Cardiac fibroblast (primary cell): ENCODE measurements around the gene CFP.
A peak's percentile ranks its signal among the peaks of the same experiment; 100 is the strongest.

Source experiments
- DNase-seq, 2 donors: peaks; one replicate each; pipeline versions ENCODE4 v3.0.0 to v3.0.0-alpha.2; 2010; ENCODE audit warnings: low read depth in 2 of 2
- H3K4me3 ChIP-seq, 2 donors: replicated peaks in 1 of 2; 1 replicate in 1 of 2; 2 replicates in 1 of 2; pipeline ENCODE4 v1.5.1; 2011; ENCODE audit warnings: low read depth in 2 of 2, low read length in 2 of 2, mild to moderate bottlenecking in 2 of 2, moderate library complexity in 1 of 2
- CTCF ChIP-seq: IDR thresholded peaks from one replicate; pipeline ENCODE4 v1.5.1; 2011; ENCODE audit warnings: low read depth, mild to moderate bottlenecking, low read length, inconsistent platforms

CFP gene

GRCh38 chrX:47590984-47591383, 38.7 kb downstream of the CFP start:
- DNase-seq, result no peak
- no peak for TF ChIP-seq CTCF

GRCh38 chrX:47587906-47588735, 41.6 kb downstream of the CFP start:
- DNase-seq, result no peak
- no peak overlapping the region for H3K4me3 ChIP-seq
- TF ChIP-seq CTCF, result no peak

More at GRCh38 chrX:47590984-47591383, 38.7 kb downstream of the CFP start:
- no peak overlapping the region for H3K4me3 ChIP-seq

GRCh38 chrX:47587091-47587891, 42.4 kb downstream of the CFP start:
- peak; percentile 38 to 46 for DNase-seq
- no peak for TF ChIP-seq CTCF

DNA sequence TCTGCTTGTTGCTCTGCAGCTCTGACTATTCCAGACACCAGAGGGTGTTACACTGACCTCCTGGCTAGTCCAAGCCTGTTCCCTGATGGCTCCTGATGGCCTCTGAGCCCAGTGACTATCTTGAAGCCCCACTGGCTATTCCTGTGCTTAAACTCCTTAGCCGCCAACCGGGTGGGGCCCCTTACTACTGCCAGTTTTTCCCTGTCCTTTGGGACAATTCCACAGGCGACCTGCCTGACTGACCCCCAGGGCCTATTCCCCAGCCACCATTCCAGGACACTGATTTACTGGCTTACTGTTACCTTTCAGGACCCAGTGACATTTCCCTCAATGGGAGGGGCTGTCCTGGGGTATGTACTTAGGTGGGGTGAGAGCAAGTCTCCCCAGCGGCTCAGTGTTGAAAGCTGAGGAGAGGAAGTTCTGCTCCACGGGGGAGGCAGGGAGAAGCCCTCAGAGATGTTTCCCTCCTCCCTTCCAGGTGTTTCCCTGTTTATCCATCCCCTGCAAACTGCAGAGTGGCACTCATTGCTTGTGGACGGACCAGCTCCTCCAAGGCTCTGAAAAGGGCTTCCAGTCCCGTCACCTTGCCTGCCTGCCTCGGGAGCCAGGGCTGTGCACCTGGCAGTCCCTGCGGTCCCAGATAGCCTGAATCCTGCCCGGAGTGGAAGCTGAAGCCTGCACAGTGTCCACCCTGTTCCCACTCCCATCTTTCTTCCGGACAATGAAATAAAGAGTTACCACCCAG, 43.5 kb downstream of the CFP start:
- TF ChIP-seq CTCF, result no peak
- no peak for DNase-seq
- peak overlapping the region; percentile 67 to 74 for H3K4me3 ChIP-seq

More at GRCh38 chrX:47587091-47587891, 42.4 kb downstream of the CFP start:
- no peak overlapping the region for H3K4me3 ChIP-seq

DNA sequence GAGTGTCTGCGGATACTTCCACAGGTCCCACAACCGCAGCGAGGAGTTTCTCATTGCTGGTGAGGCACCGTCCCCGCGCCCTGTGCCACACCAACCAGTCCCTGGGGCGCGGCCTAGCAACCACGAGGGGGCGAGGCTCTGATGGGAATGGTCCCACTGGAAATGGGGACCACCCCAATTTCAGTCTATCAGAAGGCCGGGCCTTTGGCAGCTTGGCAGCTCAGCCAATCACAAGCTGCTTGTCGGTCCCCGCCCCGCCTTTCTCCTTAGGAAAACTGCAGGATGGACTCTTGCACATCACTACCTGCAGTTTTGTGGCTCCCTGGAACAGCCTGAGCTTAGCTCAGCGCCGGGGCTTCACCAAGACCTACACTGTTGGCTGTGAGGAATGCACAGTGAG, 44.5 kb downstream of the CFP start:
- no peak for TF ChIP-seq CTCF
- H3K4me3 ChIP-seq, result peak overlapping the region; percentile 67 to 74
- DNase-seq, result peak in 1 of 2 donors; percentile 50

DNA sequence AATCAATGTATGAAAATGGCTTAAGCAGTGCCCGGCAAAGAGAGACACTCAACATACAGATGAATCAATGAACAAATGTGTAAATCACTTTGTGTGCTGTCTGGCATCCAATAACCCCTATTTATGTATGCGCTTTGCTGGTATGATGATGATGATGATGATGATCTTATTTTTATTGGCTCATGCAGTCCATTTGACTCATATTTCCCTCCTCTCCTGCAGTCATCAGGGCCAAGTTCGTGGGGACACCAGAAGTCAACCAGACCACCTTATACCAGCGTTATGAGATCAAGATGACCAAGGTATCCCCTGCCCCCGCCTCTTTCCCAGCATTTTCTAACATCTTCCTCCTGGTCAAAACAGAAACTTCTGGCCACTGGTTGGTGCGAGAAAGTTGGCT, 45.0 kb downstream of the CFP start:
- peak in 1 of 2 donors; percentile 47 for DNase-seq
- peak overlapping the region; percentile 67 to 74 for H3K4me3 ChIP-seq
- TF ChIP-seq CTCF, result no peak
